M059J (cell line): ENCODE measurements around the gene IRF7. TPM values are rescaled to one million over a fixed set of nuclear protein-coding genes. Genes with fewer than 3 reads are reported as not detected.
"Not testable (repeated sequence)": the region's sequence is repeated elsewhere in the genome, so short reads cannot be mapped to it uniquely, and the experiment has no call there.

Source experiments
- DNase-seq: peaks from one replicate; pipeline ENCODE4 v3.0.0-alpha.2; 2012; ENCODE audit warnings: low read depth
- total RNA-seq: library from RNA; depleted of rRNA; stranded (reverse); fragments of >200 nt; shearing (Covaris generic); gene quantifications from 2 replicates; pipeline ENCODE4 v1.2.3, GENCODE V29; 2014; rRNA removed

Gene IRF7
- total RNA-seq: not detected in 2 replicates

GRCh38 chr11:615504-616319 is at the start of gene IRF7:
TSS of gene IRF7 (minus strand) at chr11:615950. CDS start at chr11:615364, 586 bp downstream.
- DNase-seq: no peak

- no peak for DNase-seq
Observed at GRCh38 chr11:665062-665703, 49.4 kb upstream of the IRF7 start.

- peak; percentile 45 for DNase-seq
Observed at GRCh38 chr11:662689-663274, 47.0 kb upstream of the IRF7 start.

- DNase-seq: no peak
Observed at GRCh38 chr11:660681-661444, 45.1 kb upstream of the IRF7 start.

GRCh38 chr11:660281-660680 is 44.5 kb upstream of the IRF7 start:
- no peak for DNase-seq

DNA sequence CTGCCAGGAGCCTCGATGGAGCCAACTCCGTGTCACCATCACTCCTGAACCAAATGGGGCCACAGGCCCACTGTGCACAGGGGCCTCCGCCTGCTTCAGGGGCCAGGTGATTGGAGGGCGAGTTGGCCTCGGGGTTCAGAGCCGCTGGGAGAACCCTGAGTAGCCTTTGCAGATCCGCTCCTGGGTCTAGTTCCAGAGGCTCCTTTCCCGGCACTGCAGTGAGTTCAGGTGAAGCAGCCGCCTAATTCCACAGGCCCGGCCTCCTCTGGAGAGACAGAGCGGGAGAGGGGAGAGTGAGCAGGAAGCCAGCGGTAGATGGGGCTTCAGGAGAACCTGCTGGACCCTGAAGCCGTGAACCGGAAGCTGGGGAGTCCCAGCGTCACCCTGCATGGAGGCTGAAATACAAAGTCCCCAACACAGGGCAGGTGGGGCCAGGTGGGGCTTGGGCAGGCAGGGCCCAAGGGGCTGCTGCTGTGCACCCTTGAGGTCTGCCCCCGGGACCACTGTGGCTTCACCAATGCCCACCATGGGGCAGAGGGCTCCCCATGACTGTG is 43.9 kb upstream of the IRF7 start:
- no peak for DNase-seq

DNA sequence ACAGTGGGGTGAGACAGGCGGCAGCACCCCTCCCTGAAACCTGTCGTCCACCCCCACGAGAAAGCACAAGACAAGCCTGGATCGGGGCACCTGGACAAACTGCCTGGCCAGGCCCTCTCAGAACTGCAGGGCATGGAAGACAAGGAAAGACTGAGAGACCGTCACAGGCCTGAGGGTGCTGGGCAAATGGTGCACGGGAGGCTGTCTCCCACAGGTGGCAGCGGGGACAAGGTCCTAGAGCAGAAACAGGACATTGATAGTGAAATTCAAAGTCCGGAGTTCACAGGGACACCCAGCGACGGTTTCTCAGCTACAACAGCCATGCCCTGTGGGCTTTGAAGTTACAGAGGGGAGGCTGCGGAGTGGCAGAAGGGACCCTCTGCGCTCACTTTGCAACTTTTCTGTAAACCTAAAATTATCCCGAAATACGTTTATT is 42.0 kb upstream of the IRF7 start:
- DNase-seq: no peak

DNA sequence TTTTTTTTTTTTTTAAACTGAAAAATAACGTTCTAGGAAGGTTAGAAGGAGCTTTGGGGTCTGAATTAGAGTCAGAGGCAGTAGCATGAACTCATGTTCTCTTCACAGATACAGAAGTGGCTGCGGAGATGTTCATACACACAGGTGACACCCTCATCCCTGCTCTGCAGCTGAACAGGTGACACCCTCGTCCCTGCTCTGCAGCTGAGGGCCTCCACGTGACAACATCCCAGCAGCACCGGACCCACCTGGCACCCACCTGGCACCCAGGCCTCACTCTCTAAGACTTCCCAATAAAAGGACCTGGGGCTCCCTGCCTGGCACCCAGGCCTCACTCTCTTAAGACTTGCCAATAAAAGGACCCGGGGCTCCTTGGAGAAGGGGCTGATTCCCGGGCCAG is 41.1 kb upstream of the IRF7 start:
- no peak for DNase-seq

DNA sequence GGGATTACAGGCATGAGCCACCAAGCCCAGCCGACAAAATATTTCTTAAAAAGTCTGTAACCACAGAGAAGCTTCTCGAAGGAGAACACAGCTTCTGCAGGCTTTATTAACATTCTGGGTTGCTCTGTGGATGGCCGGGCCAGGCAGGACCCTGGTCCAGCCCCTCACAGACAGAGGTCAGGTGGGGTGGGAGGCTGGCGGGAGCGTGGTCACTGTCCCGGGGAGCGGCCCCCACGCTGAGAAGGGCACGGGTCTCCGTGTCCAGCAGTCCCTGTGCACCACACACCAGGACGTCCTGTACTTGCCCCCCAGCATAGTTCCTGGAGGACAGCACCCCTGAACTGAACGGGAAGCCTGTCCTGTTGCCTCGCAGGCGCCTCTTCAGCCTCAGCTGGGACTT is 40.7 kb upstream of the IRF7 start:
- DNase-seq: no peak

- DNase-seq: no peak
Observed at GRCh38 chr11:655036-655726, 39.4 kb upstream of the IRF7 start.

DNA sequence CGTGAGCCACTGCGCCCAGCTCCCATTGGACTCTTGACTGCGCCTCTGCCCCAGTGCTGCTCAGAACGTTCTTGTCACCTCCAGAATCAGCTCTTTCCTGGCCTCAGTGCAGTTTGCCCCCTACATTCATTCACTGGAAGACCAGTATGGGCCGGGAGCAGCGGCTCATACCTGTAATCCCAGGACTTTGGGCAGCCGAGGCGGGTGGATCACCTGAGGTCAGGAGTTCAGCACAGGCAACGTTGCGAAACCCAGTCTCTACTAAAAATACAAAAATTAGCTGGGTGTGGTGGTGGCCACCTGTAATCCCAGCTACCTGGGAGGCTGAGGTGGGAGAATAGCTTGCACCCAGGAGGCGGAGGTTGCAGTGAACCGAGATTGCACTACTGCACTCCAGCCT is 38.7 kb upstream of the IRF7 start:
- not testable (repeated sequence) for DNase-seq

- no peak for DNase-seq
Observed at GRCh38 chr11:653837-654236, 38.1 kb upstream of the IRF7 start.

GRCh38 chr11:653136-653535 is 37.4 kb upstream of the IRF7 start:
- DNase-seq: not testable (repeated sequence)

- DNase-seq: peak; percentile 36
Observed at GRCh38 chr11:650482-650881, 34.7 kb upstream of the IRF7 start.

DNA sequence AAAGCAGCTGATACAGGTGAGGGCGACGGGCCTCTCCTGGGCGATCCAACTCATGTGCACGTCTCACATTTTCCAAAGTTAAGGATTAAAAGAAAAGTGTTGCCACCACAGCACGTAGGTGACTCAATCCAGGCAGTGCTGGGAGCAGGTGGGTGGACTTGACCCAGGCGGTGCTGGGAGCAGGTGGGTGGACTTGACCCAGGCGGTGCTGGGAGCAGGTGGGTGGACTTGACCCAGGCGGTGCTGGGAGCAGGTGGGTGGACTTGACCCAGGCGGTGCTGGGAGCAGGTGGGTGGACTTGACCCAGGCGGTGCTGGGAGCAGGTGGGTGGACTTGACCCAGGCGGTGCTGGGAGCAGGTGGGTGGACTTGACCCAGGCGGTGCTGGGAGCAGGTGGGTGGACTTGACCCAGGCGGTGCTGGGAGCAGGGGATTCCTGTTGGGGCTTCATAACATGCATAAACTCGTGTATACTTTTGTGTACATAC is 32.0 kb upstream of the IRF7 start:
- not testable (repeated sequence) for DNase-seq

- no peak for DNase-seq
Observed at GRCh38 chr11:646214-646613, 30.5 kb upstream of the IRF7 start.

GRCh38 chr11:645536-645935 is 29.8 kb upstream of the IRF7 start:
- DNase-seq: no peak

DNA sequence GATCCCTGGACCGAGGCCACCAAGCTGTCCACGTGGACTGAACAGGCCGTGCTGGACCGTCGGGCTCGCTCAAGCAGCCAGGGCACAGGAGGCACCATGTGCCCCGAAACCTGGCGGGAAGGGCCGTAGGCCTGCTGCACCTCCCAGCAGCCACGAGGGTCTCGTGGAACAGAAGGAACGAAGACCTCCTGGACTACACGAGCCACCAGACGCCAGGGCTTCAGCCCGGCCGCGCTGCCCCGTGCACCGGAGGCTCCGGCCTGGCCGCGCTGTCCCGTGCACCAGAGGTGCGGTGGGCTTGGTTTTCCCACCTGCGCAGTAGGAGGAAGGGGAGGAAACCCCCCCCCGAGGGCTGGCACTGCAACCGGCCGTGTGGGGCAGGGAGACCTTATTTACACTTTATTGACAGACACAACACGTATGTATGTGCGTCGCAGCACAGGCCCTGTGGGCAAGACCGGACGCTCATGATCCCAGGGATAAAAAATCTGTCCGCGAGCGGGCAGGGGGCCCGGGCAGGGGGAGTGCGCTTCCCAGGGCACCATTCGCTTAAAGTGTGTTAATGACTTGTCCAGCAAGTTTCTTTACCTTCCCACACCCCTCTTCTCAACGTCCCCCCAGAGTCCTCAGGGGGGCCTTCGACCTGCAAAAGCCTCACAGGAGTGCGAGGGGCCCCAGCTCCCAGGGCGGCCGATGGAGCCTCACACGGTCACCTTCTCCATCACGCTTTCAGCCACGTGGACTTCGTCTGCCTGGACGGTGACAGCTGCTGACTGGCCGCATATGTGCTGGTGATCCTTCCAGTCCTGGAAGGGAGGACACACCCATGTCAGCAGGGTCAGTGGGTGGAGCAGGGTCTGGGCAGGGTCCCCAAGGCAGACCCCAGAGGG is 28.3 kb upstream of the IRF7 start:
- no peak for DNase-seq

DNA sequence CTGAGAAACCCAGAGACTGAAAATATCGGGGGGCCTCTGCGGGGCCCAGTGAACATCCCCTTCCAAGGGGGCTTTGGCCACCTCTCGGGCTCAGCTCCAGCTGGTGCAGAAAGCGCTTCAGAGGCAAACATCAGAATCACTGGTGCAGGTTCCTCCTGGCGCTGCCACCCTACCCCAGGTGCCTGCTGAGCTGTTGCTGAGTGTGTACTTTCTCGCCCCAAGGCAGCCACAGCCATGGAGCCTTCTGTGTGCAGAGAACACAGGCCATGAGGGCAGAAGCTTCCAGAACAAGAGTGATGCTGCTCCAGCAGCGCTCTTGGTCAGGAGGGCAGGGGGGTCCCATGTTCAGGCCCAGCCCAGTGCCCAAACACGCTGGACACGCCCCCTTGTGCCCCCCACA is 27.6 kb upstream of the IRF7 start:
- DNase-seq: no peak

DNA sequence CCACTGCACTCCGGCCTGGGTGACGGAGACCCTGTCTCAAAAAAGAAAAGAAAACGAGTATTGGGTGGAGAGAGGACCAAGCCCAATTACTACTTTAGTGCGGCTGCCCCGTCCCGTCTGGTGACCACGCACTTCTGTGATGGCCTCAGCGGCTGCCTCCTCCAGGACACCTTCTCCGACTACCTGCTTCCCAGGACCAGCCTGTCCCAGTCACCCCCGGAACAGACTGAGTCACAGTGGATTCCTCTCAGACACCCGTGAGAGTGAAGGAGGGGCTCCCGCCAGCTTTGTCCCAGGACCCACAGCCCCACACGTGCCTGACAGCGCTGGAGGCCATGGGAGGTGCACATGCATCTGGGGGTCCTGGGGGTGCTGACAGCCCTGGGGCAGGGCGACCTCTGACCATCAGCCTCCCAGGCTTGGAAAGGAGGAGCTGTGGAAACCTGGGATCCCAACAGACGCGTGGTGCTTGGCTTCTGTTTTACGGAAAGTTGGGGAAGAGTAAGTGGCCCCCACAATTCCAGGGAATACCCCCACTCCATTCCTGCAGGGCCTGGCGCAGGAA is 26.1 kb upstream of the IRF7 start:
- DNase-seq: no peak
